Activated CD4-positive, alpha-beta memory T cell treated with anti-CD3 and anti-CD28 coated beads for 36 hours (primary cell): Measurements from ENCODE around the gene MCM9. TPM values are rescaled to one million over a fixed set of nuclear protein-coding genes. Genes with fewer than 3 reads are reported as not detected.

Source experiments
- CTCF ChIA-PET: fragments of 350-600 bp; sonication (Branson Sonifier 250); formaldehyde crosslinking; loops from one replicate; lab custom pipeline; 2021; ENCODE audit warnings: antibody characterized with exemption, inconsistent platforms; lab: Charles Lee
- POLR2A ChIA-PET: fragments of 350-600 bp; sonication (Branson Sonifier 250); formaldehyde crosslinking; loops from one replicate; lab custom pipeline; 2021; ENCODE audit warnings: antibody characterized with exemption; lab: Charles Lee
- DNase-seq: peaks from one replicate; pipeline ENCODE4 v3.0.0-alpha.2; 2020
- H3K27ac Mint-ChIP-seq: one replicate; pipeline ENCODE4 v1.8.0; 2021; ENCODE audit warnings: mixed read lengths
- H3K27me3 Mint-ChIP-seq: one replicate; pipeline ENCODE4 v1.8.0; 2021; ENCODE audit warnings: mixed read lengths
- H3K36me3 Mint-ChIP-seq: one replicate; pipeline ENCODE4 v1.8.0; 2021; ENCODE audit warnings: mixed read lengths
- H3K4me1 Mint-ChIP-seq: one replicate; pipeline ENCODE4 v1.8.0; 2021; ENCODE audit warnings: low read depth, mixed read lengths
- H3K4me3 Mint-ChIP-seq: one replicate; pipeline ENCODE4 v1.8.0; 2021; ENCODE audit warnings: mild to moderate bottlenecking, mixed read lengths
- H3K9me3 Mint-ChIP-seq: one replicate; pipeline ENCODE4 v1.8.0; 2021; ENCODE audit warnings: mixed read lengths
- intact Hi-C: fragments of 100-400 bp; cut with micrococcal nuclease; formaldehyde crosslinking; loops from one replicate; pipeline ENCODE4 v1.15.1; 2023
- total RNA-seq, 2 experiments: library from RNA; stranded (reverse); gene quantifications; one replicate each; pipeline ENCODE4 v1.2.3, GENCODE V29; 2021

MCM9 gene
- total RNA-seq, 2 experiments from 2014 or later, result 14.4 to 14.7 TPM

GRCh38 chr6:118864341-118865099 is 70.4 kb downstream of the MCM9 start:
- H3K27ac Mint-ChIP-seq, result no peak overlapping the region
- peaks cover 23% of the 10 kb centered on the region for H3K36me3 Mint-ChIP-seq
- H3K9me3 Mint-ChIP-seq, result peaks cover 19% of the 10 kb centered on the region
- peak overlapping the region; percentile 2 for H3K4me3 Mint-ChIP-seq
- POLR2A ChIA-PET, result no interaction called here
- no peak for DNase-seq
- no peaks in the 10 kb centered on the region for H3K27me3 Mint-ChIP-seq
- intact Hi-C loops, result no loop called here
- CTCF ChIA-PET, result interaction anchor here (1.7 kb wide), 1 partner anchor 38 kb away, joined by 3 read pairs; no protein-coding TSS in a partner anchor
- peaks cover 31% of the 10 kb centered on the region for H3K4me1 Mint-ChIP-seq

GRCh38 chr6:118862443-118862842 is 72.5 kb downstream of the MCM9 start:
- Mint-ChIP-seq H3K27ac (no peak overlapping the region), H3K4me3 (no peak overlapping the region), H3K36me3 (peaks cover 17% of the 10 kb centered on the region), H3K4me1 (peaks cover 31% of the 10 kb centered on the region), H3K27me3 (no peaks in the 10 kb centered on the region), H3K9me3 (peaks cover 15% of the 10 kb centered on the region)
- ChIA-PET POLR2A (no interaction called here), CTCF (interaction anchor here (0.8 kb wide), 1 partner anchor 100 kb away, joined by 3 read pairs; no protein-coding TSS in a partner anchor)
- intact Hi-C loops, result no loop called here
- no peak for DNase-seq

GRCh38 chr6:118860880-118861279 is 74.1 kb downstream of the MCM9 start:
- H3K27me3 Mint-ChIP-seq, result no peaks in the 10 kb centered on the region
- H3K4me3 Mint-ChIP-seq, result no peak overlapping the region
- CTCF ChIA-PET, result no interaction called here
- H3K36me3 Mint-ChIP-seq, result peaks cover 15% of the 10 kb centered on the region
- DNase-seq, result no peak
- intact Hi-C loops, result no loop called here
- H3K9me3 Mint-ChIP-seq, result peaks cover 7% of the 10 kb centered on the region
- H3K4me1 Mint-ChIP-seq, result peaks cover 27% of the 10 kb centered on the region
- H3K27ac Mint-ChIP-seq, result no peak overlapping the region
- POLR2A ChIA-PET, result no interaction called here

- Mint-ChIP-seq H3K27me3 (no peaks in the 10 kb centered on the region), H3K36me3 (peaks cover 15% of the 10 kb centered on the region), H3K27ac (no peak overlapping the region), H3K9me3 (peaks cover 7% of the 10 kb centered on the region), H3K4me3 (no peak overlapping the region), H3K4me1 (peaks cover 27% of the 10 kb centered on the region)
- DNase-seq, result no peak
- POLR2A ChIA-PET, result no interaction called here
- intact Hi-C loops, result no loop called here
- CTCF ChIA-PET, result no interaction called here
These were observed 74.6 kb downstream of the MCM9 start for GRCh38 chr6:118860363-118860762.

GRCh38 chr6:118859517-118860064 is 75.4 kb downstream of the MCM9 start:
- ChIA-PET CTCF (interaction anchor here (0.6 kb wide), 1 partner anchor 12 kb away, joined by 4 read pairs; no protein-coding TSS in a partner anchor), POLR2A (no interaction called here)
- no peak for DNase-seq
- Mint-ChIP-seq H3K27ac (no peak overlapping the region), H3K4me1 (peaks cover 22% of the 10 kb centered on the region), H3K36me3 (peaks cover 15% of the 10 kb centered on the region), H3K4me3 (no peak overlapping the region), H3K9me3 (peaks cover 7% of the 10 kb centered on the region), H3K27me3 (no peaks in the 10 kb centered on the region)
- intact Hi-C loops, result no loop called here

- Mint-ChIP-seq H3K4me1 (peaks cover 8% of the 10 kb centered on the region), H3K27ac (no peak overlapping the region), H3K36me3 (peaks cover 15% of the 10 kb centered on the region), H3K4me3 (no peak overlapping the region), H3K27me3 (no peaks in the 10 kb centered on the region), H3K9me3 (peaks cover 7% of the 10 kb centered on the region)
- ChIA-PET CTCF (no interaction called here), POLR2A (no interaction called here)
- intact Hi-C loops, result no loop called here
- DNase-seq, result no peak
These were observed 78.7 kb downstream of the MCM9 start for GRCh38 chr6:118856301-118856700.

- CTCF ChIA-PET, result no interaction called here
- POLR2A ChIA-PET, result no interaction called here
- intact Hi-C loops, result no loop called here
- H3K4me3 Mint-ChIP-seq, result no peak overlapping the region
- H3K27me3 Mint-ChIP-seq, result no peaks in the 10 kb centered on the region
- no peak overlapping the region for H3K27ac Mint-ChIP-seq
- no peaks in the 10 kb centered on the region for H3K4me1 Mint-ChIP-seq
- H3K36me3 Mint-ChIP-seq, result peaks cover 5% of the 10 kb centered on the region
- DNase-seq, result no peak
- H3K9me3 Mint-ChIP-seq, result no peaks in the 10 kb centered on the region
These were observed 81.6 kb downstream of the MCM9 start for GRCh38 chr6:118853408-118853807.

- Mint-ChIP-seq H3K4me3 (peak overlapping the region; percentile 14), H3K4me1 (peaks cover 32% of the 10 kb centered on the region), H3K27me3 (no peaks in the 10 kb centered on the region), H3K36me3 (peaks cover 3% of the 10 kb centered on the region), H3K27ac (peak overlapping the region; percentile 19), H3K9me3 (no peaks in the 10 kb centered on the region)
- ChIA-PET CTCF (interaction anchor here (0.7 to 1.8 kb wide), 6 partner anchors 31 to 279 kb away, joined by 3 to 10 read pairs (median 4); no protein-coding TSS in a partner anchor), POLR2A (interaction anchor here (1.5 to 1.6 kb wide), 2 partner anchors 51 to 135 kb away, joined by 6 to 8 read pairs; no protein-coding TSS in a partner anchor)
- no peak for DNase-seq
- intact Hi-C loops, result loop anchor here (1.0 to 5.0 kb wide), 7 partner anchors 44 to 507 kb away; no protein-coding TSS in a partner anchor
These were observed 90.0 kb downstream of the MCM9 start for GRCh38 chr6:118844915-118845314.

- Mint-ChIP-seq H3K4me3 (peak overlapping the region; percentile 33), H3K4me1 (peaks cover 32% of the 10 kb centered on the region), H3K27ac (peak overlapping the region; percentile 34), H3K9me3 (peaks cover 3% of the 10 kb centered on the region), H3K27me3 (no peaks in the 10 kb centered on the region), H3K36me3 (peaks cover 10% of the 10 kb centered on the region)
- intact Hi-C loops, result loop anchor here (1.0 to 5.0 kb wide), 9 partner anchors 34 to 508 kb away; partner anchors contain the start of gene CEP85L
- CTCF ChIA-PET, result no interaction called here
- no peak for DNase-seq
- POLR2A ChIA-PET, result interaction anchor here (1.5 to 1.6 kb wide), 2 partner anchors 52 to 134 kb away, joined by 6 to 8 read pairs; no protein-coding TSS in a partner anchor
These were observed 91.1 kb downstream of the MCM9 start for GRCh38 chr6:118843685-118844390.

GRCh38 chr6:118830691-118831090 is 104.3 kb downstream of the MCM9 start:
- no peaks in the 10 kb centered on the region for H3K4me1 Mint-ChIP-seq
- intact Hi-C loops, result no loop called here
- POLR2A ChIA-PET, result no interaction called here
- peaks cover 12% of the 10 kb centered on the region for H3K9me3 Mint-ChIP-seq
- no peak overlapping the region for H3K4me3 Mint-ChIP-seq
- DNase-seq, result no peak
- no peak overlapping the region for H3K27ac Mint-ChIP-seq
- H3K27me3 Mint-ChIP-seq, result no peaks in the 10 kb centered on the region
- CTCF ChIA-PET, result no interaction called here
- peaks cover 6% of the 10 kb centered on the region for H3K36me3 Mint-ChIP-seq

GRCh38 chr6:118829817-118830478 is 105.0 kb downstream of the MCM9 start:
- H3K9me3 Mint-ChIP-seq, result peaks cover 6% of the 10 kb centered on the region
- intact Hi-C loops, result no loop called here
- H3K27me3 Mint-ChIP-seq, result no peaks in the 10 kb centered on the region
- CTCF ChIA-PET, result no interaction called here
- H3K4me3 Mint-ChIP-seq, result no peak overlapping the region
- no peak for DNase-seq
- peaks cover 14% of the 10 kb centered on the region for H3K36me3 Mint-ChIP-seq
- H3K27ac Mint-ChIP-seq, result no peak overlapping the region
- POLR2A ChIA-PET, result no interaction called here
- no peaks in the 10 kb centered on the region for H3K4me1 Mint-ChIP-seq
